Measurements from ENCODE around the gene LRRTM4. TPM values are rescaled to one million over a fixed set of nuclear protein-coding genes. Genes with fewer than 3 reads are reported as not detected.
A peak's percentile ranks its signal among the peaks of the same experiment; 100 is the strongest.

Gene LRRTM4
- total RNA-seq (2014; rRNA removed; shearing (Covaris generic)): not detected in 2 replicates
- not detected in 2 replicates for total RNA-seq (2022)
- percentile 1 among the genes with signal in this experiment for Bru-seq, nascent RNA
- BruChase-seq, experiment 1, labeled RNA remaining after a 6-hour chase: not detected
- percentile 2 among the genes with signal in this experiment for BruChase-seq, experiment 2, labeled RNA remaining after a 2-hour chase
- long read RNA-seq: 0 reads

DNA sequence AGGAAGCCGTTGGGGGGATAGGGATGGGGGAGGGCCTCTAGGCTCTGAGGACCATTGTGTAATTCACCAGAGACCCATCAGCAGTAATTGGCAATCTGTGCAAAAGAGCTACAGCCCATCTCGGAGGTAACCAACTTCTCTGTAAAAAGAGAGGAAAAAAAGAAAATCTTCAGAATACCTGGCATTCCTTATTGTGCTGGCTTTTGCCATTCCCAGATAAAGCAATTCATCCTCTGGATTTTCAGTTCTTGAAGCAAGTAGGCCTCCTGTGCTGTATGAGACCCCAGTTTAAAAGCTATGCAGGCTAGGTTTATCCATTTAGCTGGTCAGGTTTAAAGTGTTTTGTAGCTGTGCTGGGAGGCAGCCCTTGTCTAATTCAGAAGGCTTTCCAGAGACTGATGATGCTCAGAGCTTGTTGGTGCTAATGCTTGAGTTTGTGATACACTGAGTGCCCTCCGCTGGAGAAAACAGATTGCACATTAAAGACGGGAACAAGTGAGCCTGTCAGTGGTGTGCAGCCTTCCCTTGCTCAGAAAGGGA is at the start of gene LRRTM4:
Gene LRRTM4, minus strand, starts transcription at position 446 of the 540 bp plus-strand sequence.
- TF ChIP-seq, protein P1, sequence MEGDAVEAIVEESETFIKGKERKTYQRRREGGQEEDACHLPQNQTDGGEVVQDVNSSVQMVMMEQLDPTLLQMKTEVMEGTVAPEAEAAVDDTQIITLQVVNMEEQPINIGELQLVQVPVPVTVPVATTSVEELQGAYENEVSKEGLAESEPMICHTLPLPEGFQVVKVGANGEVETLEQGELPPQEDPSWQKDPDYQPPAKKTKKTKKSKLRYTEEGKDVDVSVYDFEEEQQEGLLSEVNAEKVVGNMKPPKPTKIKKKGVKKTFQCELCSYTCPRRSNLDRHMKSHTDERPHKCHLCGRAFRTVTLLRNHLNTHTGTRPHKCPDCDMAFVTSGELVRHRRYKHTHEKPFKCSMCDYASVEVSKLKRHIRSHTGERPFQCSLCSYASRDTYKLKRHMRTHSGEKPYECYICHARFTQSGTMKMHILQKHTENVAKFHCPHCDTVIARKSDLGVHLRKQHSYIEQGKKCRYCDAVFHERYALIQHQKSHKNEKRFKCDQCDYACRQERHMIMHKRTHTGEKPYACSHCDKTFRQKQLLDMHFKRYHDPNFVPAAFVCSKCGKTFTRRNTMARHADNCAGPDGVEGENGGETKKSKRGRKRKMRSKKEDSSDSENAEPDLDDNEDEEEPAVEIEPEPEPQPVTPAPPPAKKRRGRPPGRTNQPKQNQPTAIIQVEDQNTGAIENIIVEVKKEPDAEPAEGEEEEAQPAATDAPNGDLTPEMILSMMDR (conservative IDR thresholded peaks at IDR 0.05; ENCODE audit: low read length): no peak
- no peak for TF ChIP-seq EZH2phosphoT487 (IDR thresholded peaks at IDR 0.05; ENCODE audit: borderline replicate concordance, low read depth, low read length)
- Histone ChIP-seq H3K9me2 (ENCODE audit: insufficient read depth, low read length) (no peaks in the 10 kb centered on the region), H3K4me1 (ENCODE audit: insufficient read depth, low read length, poor library complexity, severe bottlenecking) (no peaks in the 10 kb centered on the region), H3K27ac (ENCODE audit: low read depth, low read length, poor library complexity, severe bottlenecking) (no peak within 1 kb of the TSS), H3K4me3 (ENCODE audit: low read depth, low read length, poor library complexity, severe bottlenecking) (no peak within 1 kb of the TSS), H2AFZ (ENCODE audit: low read length) (no peak within 1 kb of the TSS), H3K79me2 (ENCODE audit: insufficient read depth, low read depth, low read length) (no peaks in the 10 kb centered on the region), H3K9me3 (ENCODE audit: low read length) (no peaks in the 10 kb centered on the region), H4K20me1 (ENCODE audit: insufficient read depth, low read length) (no peaks in the 10 kb centered on the region), H3K4me2 (ENCODE audit: low read length) (no peak within 1 kb of the TSS), H3K36me3 (ENCODE audit: insufficient read depth, low read length) (no peaks in the 10 kb centered on the region)
- DNase-seq (ENCODE audit: low spot score): no peak
- no TSS peak for BruUV-seq (replicated peaks)
- POLR2A ChIA-PET: no interaction called here
- CTCF ChIA-PET (ENCODE audit: unreplicated experiment): no interaction called here
- intact Hi-C loops (cut with micrococcal nuclease; ENCODE audit: unreplicated experiment): no loop called here

DNA sequence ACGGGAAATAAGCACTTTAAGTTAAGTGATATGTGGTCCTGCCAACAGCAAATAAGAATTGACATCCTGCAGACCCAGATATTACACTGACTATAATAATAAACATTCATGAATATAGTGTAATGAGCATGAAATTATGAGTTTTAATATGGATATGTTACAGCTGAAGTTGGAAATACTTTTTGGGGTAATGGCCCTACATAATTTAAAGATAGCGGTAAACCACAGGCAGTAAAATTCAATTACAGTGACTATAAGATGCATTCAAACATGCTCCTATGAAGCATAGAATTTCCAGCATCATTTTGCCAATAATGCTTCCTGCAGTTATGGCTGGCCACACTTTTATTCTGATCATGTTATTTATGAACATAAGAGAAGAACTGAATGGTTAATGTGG is 49.4 kb upstream of the LRRTM4 start:
- no peaks in the 10 kb centered on the region for H3K9me3 ChIP-seq (ENCODE audit: low read length)
- no peak overlapping the region for H3K4me2 ChIP-seq (ENCODE audit: low read length)
- H3K79me2 ChIP-seq (ENCODE audit: insufficient read depth, low read depth, low read length): no peaks in the 10 kb centered on the region
- no peaks in the 10 kb centered on the region for H3K9me2 ChIP-seq (ENCODE audit: insufficient read depth, low read length)
- H3K4me3 ChIP-seq (ENCODE audit: low read depth, low read length, poor library complexity, severe bottlenecking): no peak overlapping the region
- H3K36me3 ChIP-seq (ENCODE audit: insufficient read depth, low read length): no peaks in the 10 kb centered on the region
- no TSS peak for BruUV-seq (replicated peaks)
- ChIA-PET POLR2A (no interaction called here), CTCF (ENCODE audit: unreplicated experiment) (no interaction called here)
- no peak overlapping the region for H3K27ac ChIP-seq (ENCODE audit: low read depth, low read length, poor library complexity, severe bottlenecking)
- no peaks in the 10 kb centered on the region for H3K4me1 ChIP-seq (ENCODE audit: insufficient read depth, low read length, poor library complexity, severe bottlenecking)
- H2AFZ ChIP-seq (ENCODE audit: low read length): no peak overlapping the region
- TF ChIP-seq, protein P1 (conservative IDR thresholded peaks at IDR 0.05; ENCODE audit: low read length): no peak
- TF ChIP-seq EZH2phosphoT487 (IDR thresholded peaks at IDR 0.05; ENCODE audit: borderline replicate concordance, low read depth, low read length): no peak
- intact Hi-C loops (cut with micrococcal nuclease; ENCODE audit: unreplicated experiment): no loop called here
- no peak for DNase-seq (ENCODE audit: low spot score)
- no peaks in the 10 kb centered on the region for H4K20me1 ChIP-seq (ENCODE audit: insufficient read depth, low read length)

DNA sequence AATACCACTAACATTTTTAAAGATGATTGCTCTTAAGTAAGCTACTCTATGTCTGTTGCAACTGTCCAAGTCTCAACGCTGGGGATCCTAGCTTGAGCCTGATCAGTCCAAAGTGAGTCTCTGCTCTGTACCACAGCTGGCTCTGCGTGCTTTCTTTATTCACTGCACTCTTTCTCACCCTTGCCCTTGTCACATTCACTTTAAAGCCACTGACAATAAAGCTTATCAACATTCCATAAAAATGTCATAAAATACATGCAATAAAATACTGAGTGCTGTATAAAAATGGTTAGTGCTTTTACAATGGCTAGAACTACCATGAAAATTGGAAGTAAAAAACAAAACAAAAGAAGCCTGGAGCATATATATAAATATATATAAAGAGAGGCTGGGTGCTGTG is 45.5 kb upstream of the LRRTM4 start:
- TF ChIP-seq, protein P1 (conservative IDR thresholded peaks at IDR 0.05; ENCODE audit: low read length): no peak
- no peak for TF ChIP-seq EZH2phosphoT487 (IDR thresholded peaks at IDR 0.05; ENCODE audit: borderline replicate concordance, low read depth, low read length)
- H3K4me2 ChIP-seq (ENCODE audit: low read length): no peak overlapping the region
- no peak for DNase-seq (ENCODE audit: low spot score)
- no TSS peak for BruUV-seq (replicated peaks)
- no peaks in the 10 kb centered on the region for H3K9me2 ChIP-seq (ENCODE audit: insufficient read depth, low read length)
- no peak overlapping the region for H2AFZ ChIP-seq (ENCODE audit: low read length)
- intact Hi-C loops (cut with micrococcal nuclease; ENCODE audit: unreplicated experiment): no loop called here
- H3K79me2 ChIP-seq (ENCODE audit: insufficient read depth, low read depth, low read length): no peaks in the 10 kb centered on the region
- H4K20me1 ChIP-seq (ENCODE audit: insufficient read depth, low read length): no peaks in the 10 kb centered on the region
- H3K36me3 ChIP-seq (ENCODE audit: insufficient read depth, low read length): no peaks in the 10 kb centered on the region
- CTCF ChIA-PET (ENCODE audit: unreplicated experiment): no interaction called here
- H3K27ac ChIP-seq (ENCODE audit: low read depth, low read length, poor library complexity, severe bottlenecking): no peak overlapping the region
- POLR2A ChIA-PET: no interaction called here
- H3K4me1 ChIP-seq (ENCODE audit: insufficient read depth, low read length, poor library complexity, severe bottlenecking): no peaks in the 10 kb centered on the region
- H3K4me3 ChIP-seq (ENCODE audit: low read depth, low read length, poor library complexity, severe bottlenecking): no peak overlapping the region
- no peaks in the 10 kb centered on the region for H3K9me3 ChIP-seq (ENCODE audit: low read length)
